Common myeloid progenitor, CD34-positive (primary cell): ENCODE data around the gene BLMH.

Experiments used
- CTCF ChIA-PET: fragments of 350-600 bp; sonication (Branson Sonifier 250); formaldehyde crosslinking; loops from one replicate; lab custom pipeline; 2021; ENCODE audit warnings: antibody characterized with exemption; lab: Charles Lee
- POLR2A ChIA-PET: fragments of 350-600 bp; sonication (Branson Sonifier 250); formaldehyde crosslinking; loops from one replicate; lab custom pipeline; 2021; ENCODE audit warnings: antibody characterized with exemption; lab: Charles Lee
- DNase-seq, 3 donors: peaks; one replicate each; pipeline versions ENCODE4 v3.0.0 to v3.0.0-alpha.2; 2013
- H3K27ac ChIP-seq, 2 experiments: 1 replicate in 1 of 2; 2 replicates in 1 of 2; pipeline ENCODE4 v1.7.0; 2013; ENCODE audit warnings: inconsistent platforms in 2 of 2, low read length in 2 of 2, mild to moderate bottlenecking in 2 of 2, low read depth in 1 of 2, moderate library complexity in 1 of 2; ENCODE audit not compliant: severe bottlenecking in 2 of 2, insufficient read depth in 1 of 2, poor library complexity in 1 of 2
- H3K27me3 ChIP-seq, 5 experiments: replicated peaks in 2 of 5; 1 replicate in 3 of 5; 2 replicates in 2 of 5; pipeline versions ENCODE4 v1.6.1 to v1.7.0; 2013; ENCODE audit warnings: low read length in 4 of 5, mild to moderate bottlenecking in 2 of 5, moderate library complexity in 2 of 5, inconsistent platforms in 1 of 5; ENCODE audit not compliant: insufficient read depth in 5 of 5, control insufficient read depth in 4 of 5
- H3K36me3 ChIP-seq, 4 experiments: 1 replicate in 2 of 4; 2 replicates in 2 of 4; pipeline versions ENCODE4 v1.6.1 to v1.7.0; 2013; ENCODE audit warnings: low read length in 3 of 4, control low read depth in 1 of 4, mild to moderate bottlenecking in 1 of 4; ENCODE audit not compliant: control insufficient read depth in 4 of 4, insufficient read depth in 4 of 4
- H3K4me1 ChIP-seq, 4 experiments: 1 replicate in 3 of 4; 2 replicates in 1 of 4; pipeline versions ENCODE4 v1.6.1 to v1.7.1; 2013; ENCODE audit warnings: low read length in 3 of 4, mild to moderate bottlenecking in 3 of 4, control low read depth in 1 of 4, inconsistent platforms in 1 of 4, moderate library complexity in 1 of 4; ENCODE audit not compliant: control insufficient read depth in 4 of 4, insufficient read depth in 4 of 4; ENCODE audit errors: control extremely low read depth in 1 of 4
- H3K4me3 ChIP-seq, 7 experiments: 1 replicate in 4 of 7; 2 replicates in 3 of 7; pipeline versions ENCODE4 v1.5.1 to v1.7.0; 2013; ENCODE audit warnings: mild to moderate bottlenecking in 7 of 7, low read length in 6 of 7, moderate library complexity in 6 of 7, inconsistent platforms in 2 of 7, low read depth in 2 of 7, control low read depth in 1 of 7; ENCODE audit not compliant: insufficient read depth in 4 of 7, control insufficient read depth in 1 of 7; ENCODE audit errors: extremely low read depth in 1 of 7
- H3K9me3 ChIP-seq, 5 experiments: 1 replicate in 4 of 5; 2 replicates in 1 of 5; pipeline versions ENCODE4 v1.6.1 to v1.7.1; 2013; ENCODE audit warnings: low read length in 4 of 5, mild to moderate bottlenecking in 2 of 5, inconsistent platforms in 1 of 5, low read depth in 1 of 5, moderate library complexity in 1 of 5; ENCODE audit not compliant: control insufficient read depth in 4 of 5, insufficient read depth in 2 of 5; ENCODE audit errors: control extremely low read depth in 1 of 5
- WGBS: methylation state at CpG from one replicate; pipeline ENCODE4 v1.1.5; 2013; ENCODE audit not compliant: insufficient coverage; 5-methylcytosine and 5-hydroxymethylcytosine counted together

Gene BLMH

GRCh38 chr17:30333503-30334360 is 42.0 kb upstream of the BLMH start, which contains the start of gene TMIGD1:
TMIGD1 (minus strand) TSS chr17:30334057; CDS start chr17:30332133, 1,924 bp downstream.
- Histone ChIP-seq H3K4me3 (no peak within 1 kb of the TSS), H3K36me3 (no peaks in the 10 kb centered on the region), H3K9me3 (no peaks in the 10 kb centered on the region), H3K27me3 (no peaks in the 10 kb centered on the region), H3K27ac (no peak within 1 kb of the TSS), H3K4me1 (peaks cover 2 to 8% (median 6%) of the 10 kb centered on the region in 4 experiments)
- WGBS = 94% methylated on average over 6 of the region's 9 CpGs
- ChIA-PET POLR2A (no interaction called here), CTCF (interaction anchor here (0.9 kb wide), 1 partner anchor 33 kb away, joined by 3 read pairs; no protein-coding TSS in a partner anchor)
- DNase-seq = no peak

GRCh38 chr17:30332057-30332542 is 40.4 kb upstream of the BLMH start:
- Histone ChIP-seq H3K27me3 (no peaks in the 10 kb centered on the region), H3K36me3 (no peaks in the 10 kb centered on the region), H3K4me1 (peaks cover 2 to 8% (median 6%) of the 10 kb centered on the region in 4 experiments), H3K4me3 (no peak overlapping the region), H3K27ac (no peak overlapping the region), H3K9me3 (no peaks in the 10 kb centered on the region)
- DNase-seq = peak; percentile 45 to 74 (median 65)
- ChIA-PET CTCF (interaction anchor here (1.0 to 3.8 kb wide), 2 partner anchors 8 to 227 kb away, joined by 3 to 17 read pairs; no protein-coding TSS in a partner anchor), POLR2A (no interaction called here)
- WGBS = 0% methylated on average over 1 of the region's 4 CpGs

GRCh38 chr17:30326809-30327208 is 35.1 kb upstream of the BLMH start:
- H3K4me3 ChIP-seq = no peak overlapping the region
- no peaks in the 10 kb centered on the region for H3K27me3 ChIP-seq
- whole genome bisulfite sequencing = no CpG with 5 or more reads among the region's 1 CpG
- no peak for DNase-seq
- no peaks in the 10 kb centered on the region for H3K9me3 ChIP-seq
- CTCF ChIA-PET = interaction anchor here (0.6 to 3.1 kb wide), 4 partner anchors 9 to 49 kb away, joined by 3 to 19 read pairs (median 6); no protein-coding TSS in a partner anchor
- POLR2A ChIA-PET = no interaction called here
- H3K27ac ChIP-seq = no peak overlapping the region
- H3K36me3 ChIP-seq = no peaks in the 10 kb centered on the region
- peaks cover 0 to 19% (median 14%) of the 10 kb centered on the region in 4 experiments for H3K4me1 ChIP-seq

- POLR2A ChIA-PET = no interaction called here
- DNase-seq = no peak
- H3K4me3 ChIP-seq = no peak overlapping the region
- WGBS = 90% methylated on average over 5 of the region's 7 CpGs
- H3K27ac ChIP-seq = no peak overlapping the region
- CTCF ChIA-PET = interaction anchor here (2.6 kb wide), 1 partner anchor 15 kb away, joined by 13 read pairs; no protein-coding TSS in a partner anchor
- H3K4me1 ChIP-seq = peaks cover 0 to 19% (median 13%) of the 10 kb centered on the region in 4 experiments
- H3K36me3 ChIP-seq = no peaks in the 10 kb centered on the region
- no peaks in the 10 kb centered on the region for H3K27me3 ChIP-seq
- H3K9me3 ChIP-seq = no peaks in the 10 kb centered on the region
These were observed 33.0 kb upstream of the BLMH start for GRCh38 chr17:30324723-30325122.

GRCh38 chr17:30323895-30324319 is 32.2 kb upstream of the BLMH start:
- Histone ChIP-seq H3K27ac (no peak overlapping the region), H3K9me3 (no peaks in the 10 kb centered on the region), H3K4me3 (no peak overlapping the region), H3K27me3 (no peaks in the 10 kb centered on the region), H3K36me3 (no peaks in the 10 kb centered on the region), H3K4me1 (peaks cover 0 to 19% (median 13%) of the 10 kb centered on the region in 4 experiments)
- peak; percentile 51 to 86 (median 85) for DNase-seq
- ChIA-PET CTCF (interaction anchor here (1.1 to 2.6 kb wide), 2 partner anchors 12 to 16 kb away, joined by 3 to 13 read pairs; no protein-coding TSS in a partner anchor), POLR2A (no interaction called here)

GRCh38 chr17:30323262-30323894 is 31.6 kb upstream of the BLMH start:
- no peaks in the 10 kb centered on the region for H3K27me3 ChIP-seq
- DNase-seq = peak; percentile 50 to 83 (median 80)
- H3K4me3 ChIP-seq = no peak overlapping the region
- H3K27ac ChIP-seq = no peak overlapping the region
- H3K4me1 ChIP-seq = peaks cover 0 to 19% (median 13%) of the 10 kb centered on the region in 4 experiments
- ChIA-PET POLR2A (no interaction called here), CTCF (interaction anchor here (1.1 to 2.6 kb wide), 2 partner anchors 13 to 16 kb away, joined by 3 to 13 read pairs; no protein-coding TSS in a partner anchor)
- no peaks in the 10 kb centered on the region for H3K36me3 ChIP-seq
- WGBS = 15% methylated on average over 4 of the region's 5 CpGs
- no peaks in the 10 kb centered on the region for H3K9me3 ChIP-seq
